Stimulated activated naive CD4-positive, alpha-beta T cell treated with Interleukin-2 at 50 U/mL for 16 hours (primary cell): ENCODE results near the gene GPX4.

Experiments used
- DNase-seq: peaks from one replicate; lab custom pipeline; 2025; lab: John Stamatoyannopoulos, UW

GPX4 gene

GRCh38 chr19:1149259-1150045 lies 45.7 kb downstream of the GPX4 start:
- DNase-seq, result no peak

- DNase-seq, result no peak
Measured at GRCh38 chr19:1150333-1151036, 46.7 kb downstream of the GPX4 start.

DNA sequence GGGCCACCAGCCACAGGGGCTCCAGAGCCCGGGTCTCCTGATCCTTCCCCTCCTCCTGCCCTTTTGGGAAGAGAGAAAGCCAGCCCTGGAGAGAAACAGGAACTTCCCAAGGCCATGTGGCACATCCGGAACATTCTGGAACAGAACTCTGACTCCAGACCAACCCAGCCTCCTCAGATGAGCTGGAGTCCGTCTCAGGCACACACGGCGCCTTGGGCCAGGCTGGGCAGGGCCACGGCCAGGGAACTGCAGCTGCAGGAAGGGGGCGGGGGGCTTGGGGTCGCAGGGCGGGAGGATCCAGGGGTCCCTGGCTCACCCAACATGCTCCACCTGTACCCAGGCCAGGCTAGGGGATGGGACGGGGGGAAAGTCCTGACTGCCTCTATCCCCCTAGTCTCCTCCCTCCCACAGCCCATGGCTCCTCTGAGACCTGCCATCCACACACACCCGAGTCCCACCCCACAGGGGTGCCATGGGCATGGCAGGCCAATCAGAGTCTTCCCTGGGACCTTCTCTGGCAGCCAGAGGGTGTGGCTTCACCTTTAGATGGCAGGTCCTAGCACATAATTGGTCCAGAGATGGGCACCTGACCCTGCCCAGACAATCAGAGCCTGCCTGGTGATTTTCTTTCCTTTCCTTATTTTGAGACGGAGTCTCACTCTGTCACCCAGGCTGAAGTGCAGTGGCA lies 47.4 kb downstream of the GPX4 start:
- no peak for DNase-seq

DNA sequence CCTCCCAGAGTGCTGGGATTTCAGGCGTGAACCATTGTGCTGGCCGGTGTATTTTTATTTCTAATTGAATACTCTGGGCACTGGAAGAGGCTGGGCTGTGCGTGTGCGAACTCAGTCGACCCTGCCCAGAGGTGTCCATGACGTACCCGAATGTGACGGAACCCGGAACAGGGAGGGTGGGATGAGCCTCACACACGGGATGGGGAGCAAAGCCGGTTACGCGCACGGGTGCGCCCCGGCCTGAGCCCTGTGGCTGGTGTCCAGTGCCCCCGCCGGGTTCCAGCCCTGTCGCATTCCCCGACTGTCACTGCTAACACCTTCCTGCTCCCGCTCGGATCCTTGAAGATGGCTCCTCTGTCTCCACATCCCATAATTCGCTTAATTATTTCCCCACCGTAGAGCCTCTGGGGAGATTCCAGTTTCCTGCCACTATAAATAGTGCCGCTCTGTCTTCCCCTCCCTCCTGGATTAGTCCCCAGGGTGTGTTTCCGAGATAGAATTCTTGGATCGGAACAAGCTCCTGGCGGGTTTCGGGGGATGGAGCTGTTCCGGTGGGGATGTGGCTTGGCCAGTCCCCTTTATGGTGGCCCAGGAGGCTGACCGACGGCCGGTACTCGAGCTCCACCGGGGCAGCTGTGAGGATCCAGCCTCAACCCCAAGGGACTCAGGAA lies 48.3 kb downstream of the GPX4 start:
- no peak for DNase-seq

GRCh38 chr19:1153891-1154730 lies 50.3 kb downstream of the GPX4 start:
- no peak for DNase-seq

- DNase-seq, result no peak
Measured at GRCh38 chr19:1154731-1155351, 51.0 kb downstream of the GPX4 start.

DNA sequence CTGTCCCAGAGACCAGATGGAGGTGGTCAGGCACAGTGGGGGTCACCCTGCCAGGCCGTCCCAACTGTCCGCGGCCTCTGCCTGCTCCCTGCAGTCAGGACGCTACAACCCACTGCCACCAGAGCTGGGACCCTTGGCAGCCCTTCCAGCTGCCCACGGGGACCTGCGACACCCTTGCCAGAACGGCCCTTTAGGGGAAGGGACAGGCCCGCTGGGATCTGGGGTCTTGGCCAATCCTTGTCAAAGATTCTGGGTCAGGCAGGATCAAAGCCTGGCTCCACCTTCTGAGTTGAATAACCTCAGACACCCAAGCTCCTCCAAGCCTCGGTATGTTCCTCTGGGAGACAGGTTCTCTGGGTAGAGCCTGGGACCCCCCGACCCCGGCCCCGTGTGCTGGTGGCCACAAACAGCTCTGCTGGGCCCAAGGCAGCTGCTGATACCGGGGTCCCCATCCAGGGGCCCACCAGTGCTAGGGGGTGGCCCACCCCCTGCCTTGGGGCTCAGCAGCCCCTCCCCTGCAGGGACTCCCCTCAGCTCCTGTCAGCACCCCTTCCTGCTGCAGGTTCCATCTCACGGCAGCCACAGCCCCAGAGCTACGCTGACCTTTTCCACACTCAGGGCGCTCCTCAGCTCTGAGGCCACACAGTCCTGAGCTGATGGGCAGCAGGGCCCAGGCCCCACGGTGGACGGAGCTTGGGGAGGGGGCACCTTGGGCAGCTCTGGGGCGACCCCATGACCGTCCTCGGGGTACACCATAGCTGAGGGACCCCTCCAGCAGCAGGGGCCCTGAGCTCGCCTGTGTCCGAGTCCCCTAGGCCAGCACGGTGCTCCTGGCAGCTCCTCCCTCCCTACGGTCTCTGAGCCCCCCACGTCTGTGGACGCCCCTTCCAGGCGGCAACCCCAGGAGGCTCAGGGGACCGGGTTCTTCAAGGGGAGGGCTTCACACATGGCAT lies 51.8 kb downstream of the GPX4 start:
- no peak for DNase-seq
